ENCODE measurements around the gene RSF1. TPM values are rescaled to one million over a fixed set of nuclear protein-coding genes. Genes with fewer than 3 reads are reported as not detected.
A peak's percentile ranks its signal among the peaks of the same experiment; 100 is the strongest.

RSF1 gene
- total and polyA plus RNA-seq, 3 experiments from 2014 or later: 51.2 to 57.0 (median 54.2) TPM

- Mint-ChIP-seq H3K9me3 (peaks cover 6 to 16% (median 11%) of the 10 kb centered on the region in 5 donors), H3K36me3 (peaks cover 37 to 74% (median 41%) of the 10 kb centered on the region in 3 donors), H3K4me1 (peaks cover 2 to 8% (median 5%) of the 10 kb centered on the region in 3 donors), H3K27ac (peak overlapping the region in 1 of 8 donors; percentile 41), H3K4me3 (no peak overlapping the region), H3K27me3 (no peaks in the 10 kb centered on the region)
- ChIA-PET POLR2A (no interaction called here), CTCF (no interaction called here)
- Histone ChIP-seq H3K36me3 (ENCODE audit: insufficient read depth, low read length) (peaks cover 21% of the 10 kb centered on the region), H3K9me3 (ENCODE audit: low read length) (peaks cover 6% of the 10 kb centered on the region), H3K27ac (ENCODE audit: low read depth, low read length) (no peak overlapping the region), H3K27me3 (ENCODE audit: insufficient read depth, low read length, poor library complexity, severe bottlenecking) (no peaks in the 10 kb centered on the region), H3K4me1 (ENCODE audit: insufficient read depth, low read length) (no peaks in the 10 kb centered on the region), H3K4me3 (ENCODE audit: low read length) (no peak overlapping the region)
- DNase-seq: no peak
Measured at GRCh38 chr11:77734890-77735289, 85.6 kb downstream of the RSF1 start.

DNA sequence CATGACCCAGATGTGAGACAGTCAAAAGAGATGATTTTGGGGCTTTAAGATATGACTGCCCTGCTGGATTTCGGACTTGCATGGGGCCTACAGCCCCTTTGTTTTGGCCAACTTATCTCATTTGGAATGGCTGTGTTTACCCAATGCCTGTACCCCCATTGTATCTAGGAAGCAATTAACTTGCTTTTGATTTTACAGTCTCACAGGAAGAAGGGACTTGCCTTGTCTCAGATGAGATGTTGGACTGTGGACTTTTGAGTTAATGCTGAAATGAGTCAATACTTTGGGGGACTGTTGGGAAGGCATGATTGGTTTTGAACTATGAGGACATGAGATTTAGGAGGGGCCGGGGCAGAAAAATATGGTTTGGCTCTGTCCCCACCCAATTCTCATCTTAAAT lies 88.4 kb downstream of the RSF1 start:
- Mint-ChIP-seq H3K4me1 (peaks cover 5 to 11% (median 9%) of the 10 kb centered on the region in 3 donors), H3K4me3 (no peak overlapping the region), H3K27ac (no peak overlapping the region), H3K36me3 (peaks cover 33 to 56% (median 41%) of the 10 kb centered on the region in 3 donors), H3K27me3 (no peaks in the 10 kb centered on the region), H3K9me3 (peaks cover 6 to 16% (median 11%) of the 10 kb centered on the region in 5 donors)
- DNase-seq: no peak
- CTCF ChIA-PET: no interaction called here
- Histone ChIP-seq H3K4me1 (ENCODE audit: insufficient read depth, low read length) (no peaks in the 10 kb centered on the region), H3K27me3 (ENCODE audit: insufficient read depth, low read length, poor library complexity, severe bottlenecking) (no peaks in the 10 kb centered on the region), H3K36me3 (ENCODE audit: insufficient read depth, low read length) (peaks cover 15% of the 10 kb centered on the region), H3K9me3 (ENCODE audit: low read length) (peaks cover 6% of the 10 kb centered on the region), H3K27ac (ENCODE audit: low read depth, low read length) (no peak overlapping the region), H3K4me3 (ENCODE audit: low read length) (no peak overlapping the region)
- POLR2A ChIA-PET: no interaction called here

DNA sequence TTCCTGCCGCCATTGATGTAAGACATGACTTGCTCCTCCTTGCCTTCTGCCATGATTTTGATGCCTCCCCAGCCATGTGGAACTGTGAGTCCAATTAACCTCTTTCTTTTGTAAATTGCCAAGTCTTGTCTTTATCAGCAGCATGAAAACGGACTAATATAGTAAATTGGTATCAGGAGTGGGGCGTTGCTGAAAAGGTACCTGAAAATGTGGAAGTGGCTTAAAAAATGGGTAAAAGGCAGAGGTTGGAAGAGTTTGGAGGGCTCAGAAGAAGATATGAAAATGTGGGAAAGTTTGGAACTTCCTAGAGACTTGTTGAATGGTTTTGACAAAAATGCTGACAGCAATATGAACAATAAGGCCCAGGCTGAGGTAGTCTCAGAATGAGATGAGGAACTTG lies 89.7 kb downstream of the RSF1 start:
- H3K36me3 Mint-ChIP-seq: peaks cover 24 to 49% (median 34%) of the 10 kb centered on the region in 3 donors
- peaks cover 6 to 16% (median 11%) of the 10 kb centered on the region in 5 donors for H3K9me3 Mint-ChIP-seq
- H3K4me1 Mint-ChIP-seq: peaks cover 8 to 14% (median 11%) of the 10 kb centered on the region in 3 donors
- H3K27me3 ChIP-seq (ENCODE audit: insufficient read depth, low read length, poor library complexity, severe bottlenecking): no peaks in the 10 kb centered on the region
- ChIA-PET POLR2A (no interaction called here), CTCF (no interaction called here)
- H3K27ac Mint-ChIP-seq: peak overlapping the region in 1 of 8 donors; percentile 40
- no peak overlapping the region for H3K4me3 ChIP-seq (ENCODE audit: low read length)
- DNase-seq: no peak
- no peaks in the 10 kb centered on the region for H3K4me1 ChIP-seq (ENCODE audit: insufficient read depth, low read length)
- no peak overlapping the region for H3K4me3 Mint-ChIP-seq
- no peaks in the 10 kb centered on the region for H3K27me3 Mint-ChIP-seq
- H3K36me3 ChIP-seq (ENCODE audit: insufficient read depth, low read length): peaks cover 19% of the 10 kb centered on the region
- peaks cover 6% of the 10 kb centered on the region for H3K9me3 ChIP-seq (ENCODE audit: low read length)
- H3K27ac ChIP-seq (ENCODE audit: low read depth, low read length): no peak overlapping the region

DNA sequence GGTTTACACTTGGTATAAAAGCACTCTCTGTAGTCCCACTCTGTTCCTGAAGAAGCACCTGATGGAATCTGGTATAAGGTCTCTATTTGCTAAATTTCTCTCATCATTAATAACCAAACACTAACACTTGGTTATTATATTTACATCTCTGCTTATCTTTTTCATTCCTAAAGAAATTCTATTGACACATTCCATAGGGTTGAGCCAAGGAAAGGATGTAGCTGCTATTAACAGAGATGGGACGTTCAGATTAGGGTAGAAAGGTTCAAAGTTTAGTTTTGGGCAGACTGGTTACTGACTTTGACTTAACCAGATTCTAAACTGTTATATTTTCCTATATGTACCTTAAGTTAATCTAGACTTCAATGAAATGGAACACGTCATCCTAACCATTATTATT lies 91.5 kb downstream of the RSF1 start:
- H3K4me1 ChIP-seq (ENCODE audit: insufficient read depth, low read length): no peaks in the 10 kb centered on the region
- ChIA-PET CTCF (no interaction called here), POLR2A (no interaction called here)
- H3K27ac ChIP-seq (ENCODE audit: low read depth, low read length): no peak overlapping the region
- Mint-ChIP-seq H3K27me3 (no peaks in the 10 kb centered on the region), H3K4me3 (no peak overlapping the region), H3K9me3 (peaks cover 6 to 16% (median 11%) of the 10 kb centered on the region in 5 donors), H3K27ac (no peak overlapping the region), H3K4me1 (peaks cover 8 to 14% (median 13%) of the 10 kb centered on the region in 3 donors), H3K36me3 (peaks cover 26 to 53% (median 32%) of the 10 kb centered on the region in 3 donors)
- H3K9me3 ChIP-seq (ENCODE audit: low read length): peaks cover 6% of the 10 kb centered on the region
- H3K36me3 ChIP-seq (ENCODE audit: insufficient read depth, low read length): peaks cover 21% of the 10 kb centered on the region
- H3K4me3 ChIP-seq (ENCODE audit: low read length): no peak overlapping the region
- H3K27me3 ChIP-seq (ENCODE audit: insufficient read depth, low read length, poor library complexity, severe bottlenecking): no peaks in the 10 kb centered on the region
- no peak for DNase-seq

DNA sequence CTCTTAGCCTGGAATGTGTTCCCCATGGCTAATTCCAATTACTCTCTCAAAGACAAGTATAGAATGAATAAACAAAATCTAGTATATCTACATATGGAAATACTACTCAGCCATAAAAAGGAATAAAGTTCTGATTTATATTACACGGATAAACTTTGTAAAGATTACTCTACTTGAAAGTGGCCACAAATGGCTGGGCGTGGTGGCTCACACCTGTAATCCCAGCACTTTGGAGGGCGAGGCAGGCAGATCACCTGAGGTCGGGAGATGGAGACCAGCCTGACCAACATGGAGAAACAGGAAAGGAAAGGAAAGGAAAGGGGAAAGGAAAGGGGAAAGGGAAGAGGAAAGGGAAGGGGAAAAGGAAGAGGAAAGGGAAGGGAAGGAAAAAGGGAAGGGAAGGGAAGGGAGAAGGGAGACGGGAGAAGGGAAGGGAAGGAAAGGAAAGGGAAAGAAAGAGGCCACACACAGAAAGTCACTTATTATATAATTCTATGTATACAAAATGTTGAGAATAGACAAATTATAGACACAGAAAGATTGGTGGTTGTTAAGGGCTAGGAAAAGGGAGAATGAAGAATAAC lies 92.2 kb downstream of the RSF1 start:
- Mint-ChIP-seq H3K27me3 (no peaks in the 10 kb centered on the region), H3K4me1 (peaks cover 11 to 16% (median 14%) of the 10 kb centered on the region in 3 donors), H3K9me3 (peaks cover 6 to 16% (median 11%) of the 10 kb centered on the region in 5 donors), H3K36me3 (peaks cover 25 to 52% (median 25%) of the 10 kb centered on the region in 3 donors), H3K27ac (peak overlapping the region in 1 of 8 donors; percentile 77), H3K4me3 (no peak overlapping the region)
- no peak overlapping the region for H3K4me3 ChIP-seq (ENCODE audit: low read length)
- peaks cover 6% of the 10 kb centered on the region for H3K9me3 ChIP-seq (ENCODE audit: low read length)
- ChIA-PET POLR2A (no interaction called here), CTCF (no interaction called here)
- H3K27me3 ChIP-seq (ENCODE audit: insufficient read depth, low read length, poor library complexity, severe bottlenecking): no peaks in the 10 kb centered on the region
- no peak for DNase-seq
- H3K4me1 ChIP-seq (ENCODE audit: insufficient read depth, low read length): no peaks in the 10 kb centered on the region
- peaks cover 21% of the 10 kb centered on the region for H3K36me3 ChIP-seq (ENCODE audit: insufficient read depth, low read length)
- no peak overlapping the region for H3K27ac ChIP-seq (ENCODE audit: low read depth, low read length)

DNA sequence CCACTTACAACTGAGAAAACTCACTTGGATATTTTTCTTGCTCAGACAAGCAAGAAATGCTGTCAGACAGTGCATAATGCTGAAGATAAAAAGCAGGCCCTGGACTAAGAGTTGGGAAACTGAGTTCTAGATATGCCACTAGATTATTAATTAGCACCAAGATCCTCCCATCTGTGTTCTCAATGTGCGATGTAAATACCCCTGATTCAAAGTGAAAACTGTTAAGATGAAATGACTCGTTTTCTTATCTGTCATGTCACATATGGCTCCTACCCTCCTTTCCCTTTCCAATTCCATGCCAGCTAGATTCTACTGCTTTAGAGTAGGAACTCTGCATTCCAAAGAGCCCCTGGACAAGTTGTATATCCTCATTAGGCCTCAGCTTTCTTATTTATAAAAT lies 94.0 kb downstream of the RSF1 start:
- H3K9me3 Mint-ChIP-seq: peaks cover 6 to 11% (median 9%) of the 10 kb centered on the region in 5 donors

DNA sequence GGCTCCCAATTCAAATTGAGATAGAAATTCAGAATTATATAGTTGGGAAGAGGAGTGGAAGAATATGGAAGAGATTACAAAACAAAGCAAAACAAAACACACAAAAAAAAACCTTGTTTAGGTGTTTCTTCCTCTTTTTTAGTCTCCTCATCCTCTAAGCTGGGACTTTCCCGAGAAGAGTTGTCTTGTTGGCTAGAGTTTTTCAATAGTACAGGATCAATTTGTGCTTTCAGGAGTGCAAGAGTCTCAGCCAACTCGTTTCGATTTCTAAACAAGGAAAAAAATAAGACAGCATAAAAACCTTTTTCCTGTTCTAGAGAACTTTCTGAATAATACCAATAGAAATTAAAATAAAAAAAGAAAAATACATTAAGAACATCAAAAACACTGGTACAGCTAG lies 95.1 kb downstream of the RSF1 start:
- peaks cover 0 to 3% (median 2%) of the 10 kb centered on the region in 5 donors for H3K9me3 Mint-ChIP-seq
- H3K4me1 Mint-ChIP-seq: peaks cover 11 to 14% (median 12%) of the 10 kb centered on the region in 3 donors
- peaks cover 6 to 53% (median 18%) of the 10 kb centered on the region in 3 donors for H3K36me3 Mint-ChIP-seq
- Histone ChIP-seq H3K4me3 (ENCODE audit: low read length) (no peak overlapping the region), H3K27ac (ENCODE audit: low read depth, low read length) (no peak overlapping the region), H3K36me3 (ENCODE audit: insufficient read depth, low read length) (peaks cover 9% of the 10 kb centered on the region), H3K9me3 (ENCODE audit: low read length) (no peaks in the 10 kb centered on the region), H3K27me3 (ENCODE audit: insufficient read depth, low read length, poor library complexity, severe bottlenecking) (no peaks in the 10 kb centered on the region), H3K4me1 (ENCODE audit: insufficient read depth, low read length) (no peaks in the 10 kb centered on the region)
- CTCF ChIA-PET: no interaction called here
- POLR2A ChIA-PET: no interaction called here
- no peaks in the 10 kb centered on the region for H3K27me3 Mint-ChIP-seq
- H3K4me3 Mint-ChIP-seq: no peak overlapping the region
- no peak overlapping the region for H3K27ac Mint-ChIP-seq
- DNase-seq: no peak

More for the DNA sequence above, 94.0 kb downstream of the RSF1 start:
- peaks cover 11 to 21% (median 14%) of the 10 kb centered on the region in 3 donors for H3K4me1 Mint-ChIP-seq
- H3K4me3 ChIP-seq (ENCODE audit: low read length): no peak overlapping the region
- peaks cover 6% of the 10 kb centered on the region for H3K9me3 ChIP-seq (ENCODE audit: low read length)
- H3K27me3 ChIP-seq (ENCODE audit: insufficient read depth, low read length, poor library complexity, severe bottlenecking): no peaks in the 10 kb centered on the region
- H3K4me3 Mint-ChIP-seq: no peak overlapping the region
- no peak overlapping the region for H3K27ac ChIP-seq (ENCODE audit: low read depth, low read length)
- no peaks in the 10 kb centered on the region for H3K27me3 Mint-ChIP-seq
- ChIA-PET POLR2A (no interaction called here), CTCF (no interaction called here)
- H3K27ac Mint-ChIP-seq: peak overlapping the region in 1 of 8 donors; percentile 39
- peaks cover 17% of the 10 kb centered on the region for H3K36me3 ChIP-seq (ENCODE audit: insufficient read depth, low read length)
- H3K4me1 ChIP-seq (ENCODE audit: insufficient read depth, low read length): no peaks in the 10 kb centered on the region
- peaks cover 15 to 52% (median 23%) of the 10 kb centered on the region in 3 donors for H3K36me3 Mint-ChIP-seq
- DNase-seq: no peak

DNA sequence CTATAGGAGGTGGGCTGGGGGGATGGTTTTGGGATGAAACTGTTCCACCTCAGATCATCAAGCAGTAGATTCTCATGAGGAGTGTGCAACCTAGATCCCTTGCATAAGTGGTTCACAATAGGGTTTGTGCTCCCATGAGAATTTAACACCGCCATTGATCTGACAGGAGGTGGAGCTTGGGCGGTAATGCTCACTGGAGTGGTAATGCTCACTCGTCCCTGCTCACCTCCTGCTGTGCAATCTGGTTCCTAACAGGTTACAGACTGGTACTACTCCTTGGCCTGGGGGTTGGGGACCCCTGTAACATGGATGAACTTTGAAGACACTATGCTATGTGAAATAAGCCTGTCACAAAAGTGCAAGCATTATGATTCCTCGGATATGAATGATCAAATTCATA lies 95.9 kb downstream of the RSF1 start:
- no peaks in the 10 kb centered on the region for H3K4me1 ChIP-seq (ENCODE audit: insufficient read depth, low read length)
- no peaks in the 10 kb centered on the region for H3K9me3 ChIP-seq (ENCODE audit: low read length)
- peaks cover 9% of the 10 kb centered on the region for H3K36me3 ChIP-seq (ENCODE audit: insufficient read depth, low read length)
- Mint-ChIP-seq H3K36me3 (peaks cover 3 to 58% (median 18%) of the 10 kb centered on the region in 3 donors), H3K9me3 (no peaks in the 10 kb centered on the region), H3K27me3 (no peaks in the 10 kb centered on the region), H3K4me1 (peaks cover 11 to 13% (median 12%) of the 10 kb centered on the region in 3 donors), H3K27ac (peak overlapping the region in 1 of 8 donors; percentile 12), H3K4me3 (no peak overlapping the region)
- DNase-seq: no peak
- CTCF ChIA-PET: no interaction called here
- no peak overlapping the region for H3K4me3 ChIP-seq (ENCODE audit: low read length)
- POLR2A ChIA-PET: no interaction called here
- H3K27me3 ChIP-seq (ENCODE audit: insufficient read depth, low read length, poor library complexity, severe bottlenecking): no peaks in the 10 kb centered on the region
- no peak overlapping the region for H3K27ac ChIP-seq (ENCODE audit: low read depth, low read length)
